ENCODE measurements around the gene ATG16L2. TPM values are rescaled to one million over a fixed set of nuclear protein-coding genes. Genes with fewer than 3 reads are reported as not detected.

ATG16L2 gene
- polyA plus RNA-seq, 2 of the 4 experiments (the other 2 are of a cell fraction): 6.1 to 6.3 TPM

DNA sequence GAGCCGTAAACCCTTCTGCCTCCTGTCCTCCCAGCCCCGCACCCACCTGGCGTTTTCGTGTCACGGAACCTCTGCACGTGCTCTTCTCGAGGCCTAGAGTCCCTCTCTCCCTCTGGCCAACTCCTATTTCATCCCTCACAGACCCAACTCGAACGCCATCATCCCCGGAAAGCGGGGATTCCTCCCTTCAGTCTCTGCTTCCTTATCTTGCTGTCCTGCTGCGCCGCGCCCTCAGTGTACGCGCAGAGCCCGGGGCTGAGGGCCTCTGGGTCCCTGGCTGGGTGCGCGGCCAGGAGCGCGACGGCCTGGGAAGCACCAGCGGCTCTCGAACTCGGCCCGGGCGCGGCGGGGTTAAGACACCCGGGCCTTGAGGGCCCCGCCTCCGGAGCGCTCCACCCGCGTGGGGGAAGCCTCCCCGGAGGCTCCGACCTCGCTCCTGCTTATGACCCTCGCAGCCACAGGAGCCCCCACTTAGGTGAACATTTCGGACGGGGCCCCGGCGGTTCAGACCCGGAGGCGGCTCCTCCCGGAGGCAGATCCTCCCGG, 398 bp upstream of the ATG16L2 start:
- ATAC-seq (peak; percentile 75 to 78), DNase-seq (ENCODE audit: low read depth in 1 of 2, low spot score in 1 of 2) (peak; percentile 61 to 89), FAIRE-seq (no peak)
- CTCF ChIA-PET: interaction anchor here (0.6 to 6.6 kb wide), 20 partner anchors 9 to 372 kb away, joined by 3 to 42 read pairs (median 6); partner anchors contain the start of gene STARD10
- peak overlapping the region; percentile 78 to 95 for H3K27ac ChIP-seq
- no peaks in the 10 kb centered on the region for H3K9me3 ChIP-seq
- POLR2A ChIA-PET: interaction anchor here (0.6 to 1.6 kb wide), 4 partner anchors 17 to 495 kb away, joined by 3 to 10 read pairs (median 7); partner anchors contain the start of gene STARD10
- peak overlapping the region; percentile 58 for H3K4me3 ChIP-seq
- H3K4me1 ChIP-seq: peaks cover 24% of the 10 kb centered on the region
- WGBS (ENCODE audit: missing lambda C conversion rate): 3% methylated on average over 20 of the region's 47 CpGs
- peak overlapping the region; percentile 93 for H3K4me2 ChIP-seq
- TF ChIP-seq KDM1A (IDR thresholded peaks at IDR 0.05; ENCODE audit: low read depth) (no peak), JUN (IDR thresholded peaks at IDR 0.05) (no peak; a peak in 2 of 5 replicates), CBX2 (IDR thresholded peaks at IDR 0.05; ENCODE audit: borderline replicate concordance, low read depth) (no peak), TFCP2L1 (CRISPR knock-in tag; IDR thresholded peaks at IDR 0.05) (no peak), TP53 (CRISPR knock-in tag; IDR thresholded peaks at IDR 0.05) (no peak; the same call in 1 of the 2 replicates), RCOR1 (IDR thresholded peaks at IDR 0.05; ENCODE audit: low read depth, low read length) (no peak), KDM5A (IDR thresholded peaks at IDR 0.05) (no peak), ZC3H11A (IDR thresholded peaks at IDR 0.05) (no peak), CBX8 (IDR thresholded peaks at IDR 0.05) (no peak), CHD2 (IDR thresholded peaks at IDR 0.05; ENCODE audit: low read length, partially characterized antibody) (no peak), RAD21 (conservative IDR thresholded peaks at IDR 0.05 in 1 of 2, IDR thresholded peaks at IDR 0.05 in 1 of 2) (no peak), POLR2A (IDR thresholded peaks at IDR 0.05; ENCODE audit: low read length) (peak; percentile 94), GATA3 (IDR thresholded peaks at IDR 0.05; ENCODE audit: borderline replicate concordance) (no peak; the same call in 1 of the 2 replicates), PHF8 (IDR thresholded peaks at IDR 0.05; ENCODE audit: borderline replicate concordance, low read depth) (peak; percentile 90), EHMT2 (IDR thresholded peaks at IDR 0.05; ENCODE audit: low read depth) (no peak), RNF2 (IDR thresholded peaks at IDR 0.05; ENCODE audit: borderline replicate concordance, low read depth) (0 out of 2 replicates have a peak, but pooled peaks have one; percentile 53), JUNB (IDR thresholded peaks at IDR 0.05) (no peak), ESRRA (IDR thresholded peaks at IDR 0.05; ENCODE audit: borderline replicate concordance, low read length) (no peak), MAZ (IDR thresholded peaks at IDR 0.05; ENCODE audit: borderline replicate concordance, low read depth, low read length) (0 out of 2 replicates have a peak, but pooled peaks have one; percentile 0), NR3C1 (IDR thresholded peaks at IDR 0.05) (no peak), FOSB (CRISPR knock-in tag; IDR thresholded peaks at IDR 0.05) (no peak), POLR2AphosphoS2 (conservative IDR thresholded peaks at IDR 0.05; ENCODE audit: low read length) (no peak), MAFK (IDR thresholded peaks at IDR 0.05; ENCODE audit: partially characterized antibody) (no peak)
- TF ChIP-seq, protein P1, sequence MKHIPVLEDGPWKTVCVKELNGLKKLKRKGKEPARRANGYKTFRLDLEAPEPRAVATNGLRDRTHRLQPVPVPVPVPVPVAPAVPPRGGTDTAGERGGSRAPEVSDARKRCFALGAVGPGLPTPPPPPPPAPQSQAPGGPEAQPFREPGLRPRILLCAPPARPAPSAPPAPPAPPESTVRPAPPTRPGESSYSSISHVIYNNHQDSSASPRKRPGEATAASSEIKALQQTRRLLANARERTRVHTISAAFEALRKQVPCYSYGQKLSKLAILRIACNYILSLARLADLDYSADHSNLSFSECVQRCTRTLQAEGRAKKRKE (CRISPR knock-in tag; IDR thresholded peaks at IDR 0.05; ENCODE audit: low read depth): 0 out of 2 replicates have a peak, but pooled peaks have one; percentile 52
- TF ChIP-seq, protein P2, sequence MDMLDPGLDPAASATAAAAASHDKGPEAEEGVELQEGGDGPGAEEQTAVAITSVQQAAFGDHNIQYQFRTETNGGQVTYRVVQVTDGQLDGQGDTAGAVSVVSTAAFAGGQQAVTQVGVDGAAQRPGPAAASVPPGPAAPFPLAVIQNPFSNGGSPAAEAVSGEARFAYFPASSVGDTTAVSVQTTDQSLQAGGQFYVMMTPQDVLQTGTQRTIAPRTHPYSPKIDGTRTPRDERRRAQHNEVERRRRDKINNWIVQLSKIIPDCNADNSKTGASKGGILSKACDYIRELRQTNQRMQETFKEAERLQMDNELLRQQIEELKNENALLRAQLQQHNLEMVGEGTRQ (IDR thresholded peaks at IDR 0.05): 0 out of 2 replicates have a peak, but pooled peaks have one; percentile 13
- TF ChIP-seq, protein P3, sequence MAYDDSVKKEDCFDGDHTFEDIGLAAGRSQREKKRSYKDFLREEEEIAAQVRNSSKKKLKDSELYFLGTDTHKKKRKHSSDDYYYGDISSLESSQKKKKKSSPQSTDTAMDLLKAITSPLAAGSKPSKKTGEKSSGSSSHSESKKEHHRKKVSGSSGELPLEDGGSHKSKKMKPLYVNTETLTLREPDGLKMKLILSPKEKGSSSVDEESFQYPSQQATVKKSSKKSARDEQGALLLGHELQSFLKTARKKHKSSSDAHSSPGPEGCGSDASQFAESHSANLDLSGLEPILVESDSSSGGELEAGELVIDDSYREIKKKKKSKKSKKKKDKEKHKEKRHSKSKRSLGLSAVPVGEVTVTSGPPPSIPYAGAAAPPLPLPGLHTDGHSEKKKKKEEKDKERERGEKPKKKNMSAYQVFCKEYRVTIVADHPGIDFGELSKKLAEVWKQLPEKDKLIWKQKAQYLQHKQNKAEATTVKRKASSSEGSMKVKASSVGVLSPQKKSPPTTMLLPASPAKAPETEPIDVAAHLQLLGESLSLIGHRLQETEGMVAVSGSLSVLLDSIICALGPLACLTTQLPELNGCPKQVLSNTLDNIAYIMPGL (CRISPR knock-in tag; IDR thresholded peaks at IDR 0.05; ENCODE audit: borderline replicate concordance): no peak
- TF ChIP-seq, protein P4, sequence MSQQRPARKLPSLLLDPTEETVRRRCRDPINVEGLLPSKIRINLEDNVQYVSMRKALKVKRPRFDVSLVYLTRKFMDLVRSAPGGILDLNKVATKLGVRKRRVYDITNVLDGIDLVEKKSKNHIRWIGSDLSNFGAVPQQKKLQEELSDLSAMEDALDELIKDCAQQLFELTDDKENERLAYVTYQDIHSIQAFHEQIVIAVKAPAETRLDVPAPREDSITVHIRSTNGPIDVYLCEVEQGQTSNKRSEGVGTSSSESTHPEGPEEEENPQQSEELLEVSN (IDR thresholded peaks at IDR 0.05; ENCODE audit: borderline replicate concordance, low read depth): peak; percentile 86; the same call in 1 of the 2 replicates
- TF ChIP-seq, protein P5, sequence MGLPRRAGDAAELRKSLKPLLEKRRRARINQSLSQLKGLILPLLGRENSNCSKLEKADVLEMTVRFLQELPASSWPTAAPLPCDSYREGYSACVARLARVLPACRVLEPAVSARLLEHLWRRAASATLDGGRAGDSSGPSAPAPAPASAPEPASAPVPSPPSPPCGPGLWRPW (IDR thresholded peaks at IDR 0.05): no peak
- TF ChIP-seq, protein P6, sequence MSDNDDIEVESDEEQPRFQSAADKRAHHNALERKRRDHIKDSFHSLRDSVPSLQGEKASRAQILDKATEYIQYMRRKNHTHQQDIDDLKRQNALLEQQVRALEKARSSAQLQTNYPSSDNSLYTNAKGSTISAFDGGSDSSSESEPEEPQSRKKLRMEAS (IDR thresholded peaks at IDR 0.05): peak; percentile 94
- TF ChIP-seq, protein P7, sequence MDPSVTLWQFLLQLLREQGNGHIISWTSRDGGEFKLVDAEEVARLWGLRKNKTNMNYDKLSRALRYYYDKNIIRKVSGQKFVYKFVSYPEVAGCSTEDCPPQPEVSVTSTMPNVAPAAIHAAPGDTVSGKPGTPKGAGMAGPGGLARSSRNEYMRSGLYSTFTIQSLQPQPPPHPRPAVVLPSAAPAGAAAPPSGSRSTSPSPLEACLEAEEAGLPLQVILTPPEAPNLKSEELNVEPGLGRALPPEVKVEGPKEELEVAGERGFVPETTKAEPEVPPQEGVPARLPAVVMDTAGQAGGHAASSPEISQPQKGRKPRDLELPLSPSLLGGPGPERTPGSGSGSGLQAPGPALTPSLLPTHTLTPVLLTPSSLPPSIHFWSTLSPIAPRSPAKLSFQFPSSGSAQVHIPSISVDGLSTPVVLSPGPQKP (IDR thresholded peaks at IDR 0.05; ENCODE audit: low read depth, low read length): no peak
- TF ChIP-seq, protein P8, sequence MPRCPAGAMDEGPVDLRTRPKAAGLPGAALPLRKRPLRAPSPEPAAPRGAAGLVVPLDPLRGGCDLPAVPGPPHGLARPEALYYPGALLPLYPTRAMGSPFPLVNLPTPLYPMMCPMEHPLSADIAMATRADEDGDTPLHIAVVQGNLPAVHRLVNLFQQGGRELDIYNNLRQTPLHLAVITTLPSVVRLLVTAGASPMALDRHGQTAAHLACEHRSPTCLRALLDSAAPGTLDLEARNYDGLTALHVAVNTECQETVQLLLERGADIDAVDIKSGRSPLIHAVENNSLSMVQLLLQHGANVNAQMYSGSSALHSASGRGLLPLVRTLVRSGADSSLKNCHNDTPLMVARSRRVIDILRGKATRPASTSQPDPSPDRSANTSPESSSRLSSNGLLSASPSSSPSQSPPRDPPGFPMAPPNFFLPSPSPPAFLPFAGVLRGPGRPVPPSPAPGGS (IDR thresholded peaks at IDR 0.05): peak; percentile 51; the same call in 1 of the 3 replicates
- TF ChIP-seq, protein P9, sequence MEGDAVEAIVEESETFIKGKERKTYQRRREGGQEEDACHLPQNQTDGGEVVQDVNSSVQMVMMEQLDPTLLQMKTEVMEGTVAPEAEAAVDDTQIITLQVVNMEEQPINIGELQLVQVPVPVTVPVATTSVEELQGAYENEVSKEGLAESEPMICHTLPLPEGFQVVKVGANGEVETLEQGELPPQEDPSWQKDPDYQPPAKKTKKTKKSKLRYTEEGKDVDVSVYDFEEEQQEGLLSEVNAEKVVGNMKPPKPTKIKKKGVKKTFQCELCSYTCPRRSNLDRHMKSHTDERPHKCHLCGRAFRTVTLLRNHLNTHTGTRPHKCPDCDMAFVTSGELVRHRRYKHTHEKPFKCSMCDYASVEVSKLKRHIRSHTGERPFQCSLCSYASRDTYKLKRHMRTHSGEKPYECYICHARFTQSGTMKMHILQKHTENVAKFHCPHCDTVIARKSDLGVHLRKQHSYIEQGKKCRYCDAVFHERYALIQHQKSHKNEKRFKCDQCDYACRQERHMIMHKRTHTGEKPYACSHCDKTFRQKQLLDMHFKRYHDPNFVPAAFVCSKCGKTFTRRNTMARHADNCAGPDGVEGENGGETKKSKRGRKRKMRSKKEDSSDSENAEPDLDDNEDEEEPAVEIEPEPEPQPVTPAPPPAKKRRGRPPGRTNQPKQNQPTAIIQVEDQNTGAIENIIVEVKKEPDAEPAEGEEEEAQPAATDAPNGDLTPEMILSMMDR (IDR thresholded peaks at IDR 0.05): no peak

Data from A549 (cell line).